ENCODE results near the gene SPEF1. TPM values are rescaled to one million over a fixed set of nuclear protein-coding genes. Genes with fewer than 3 reads are reported as not detected.

The SPEF1 gene
- total RNA-seq, 1 donor: under 0.01 TPM

- no peak for TF ChIP-seq CTCF (IDR thresholded peaks at IDR 0.05; ENCODE audit: extremely low read depth, low read depth, low read length)
- Histone ChIP-seq H3K36me3 (ENCODE audit: insufficient read depth, low read length) (peaks cover 34% of the 10 kb centered on the region), H3K4me1 (ENCODE audit: insufficient read depth, low read length) (peaks cover 7% of the 10 kb centered on the region), H3K9me3 (ENCODE audit: low read depth, low read length) (no peaks in the 10 kb centered on the region), H4K20me1 (ENCODE audit: insufficient read depth, low read length) (peaks cover 3% of the 10 kb centered on the region), H3K27me3 (ENCODE audit: insufficient read depth, low read length) (no peaks in the 10 kb centered on the region), H3K4me2 (ENCODE audit: insufficient read depth, low read length) (no peak overlapping the region), H3K4me3 (ENCODE audit: insufficient read depth, low read length) (no peak overlapping the region), H3K27ac (ENCODE audit: low read depth, low read length) (no peak overlapping the region), H3K79me2 (ENCODE audit: insufficient read depth, low read length) (peaks cover 17% of the 10 kb centered on the region), H2AFZ (ENCODE audit: low read length) (no peak overlapping the region)
- DNase-seq (ENCODE audit: insufficient read length, low spot score, missing footprints): no peak
These were observed 44.3 kb upstream of the SPEF1 start for GRCh38 chr20:3825526-3825925.

DNA sequence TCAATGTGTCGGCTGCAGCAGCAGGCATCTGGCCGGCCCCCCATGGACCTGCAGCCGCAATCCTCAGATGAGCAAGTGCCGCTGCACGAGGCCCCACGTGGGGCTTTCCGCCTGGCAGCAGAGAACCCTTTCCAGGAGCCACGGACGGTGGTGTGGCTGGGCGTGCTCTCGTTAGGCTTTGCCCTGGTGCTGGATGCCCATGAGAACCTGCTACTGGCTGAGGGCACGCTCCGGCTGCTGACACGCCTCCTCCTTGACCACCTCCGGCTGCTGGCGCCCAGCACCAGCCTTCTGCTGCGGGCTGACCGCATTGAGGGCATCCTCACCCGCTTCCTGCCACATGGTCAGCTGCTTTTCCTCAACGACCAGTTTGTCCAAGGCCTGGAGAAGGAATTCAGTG, 42.6 kb upstream of the SPEF1 start:
- no peak overlapping the region for H2AFZ ChIP-seq (ENCODE audit: low read length)
- H3K36me3 ChIP-seq (ENCODE audit: insufficient read depth, low read length): peaks cover 34% of the 10 kb centered on the region
- H3K9me3 ChIP-seq (ENCODE audit: low read depth, low read length): no peaks in the 10 kb centered on the region
- peaks cover 17% of the 10 kb centered on the region for H3K79me2 ChIP-seq (ENCODE audit: insufficient read depth, low read length)
- H3K4me1 ChIP-seq (ENCODE audit: insufficient read depth, low read length): peaks cover 12% of the 10 kb centered on the region
- H3K4me2 ChIP-seq (ENCODE audit: insufficient read depth, low read length): no peak overlapping the region
- H3K27ac ChIP-seq (ENCODE audit: low read depth, low read length): no peak overlapping the region
- no peaks in the 10 kb centered on the region for H3K27me3 ChIP-seq (ENCODE audit: insufficient read depth, low read length)
- peaks cover 3% of the 10 kb centered on the region for H4K20me1 ChIP-seq (ENCODE audit: insufficient read depth, low read length)
- no peak overlapping the region for H3K4me3 ChIP-seq (ENCODE audit: insufficient read depth, low read length)
- DNase-seq (ENCODE audit: insufficient read length, low spot score, missing footprints): no peak
- no peak for TF ChIP-seq CTCF (IDR thresholded peaks at IDR 0.05; ENCODE audit: extremely low read depth, low read depth, low read length)

- Histone ChIP-seq H3K79me2 (ENCODE audit: insufficient read depth, low read length) (peaks cover 17% of the 10 kb centered on the region), H3K9me3 (ENCODE audit: low read depth, low read length) (no peaks in the 10 kb centered on the region), H3K4me3 (ENCODE audit: insufficient read depth, low read length) (no peak overlapping the region), H3K27ac (ENCODE audit: low read depth, low read length) (peak overlapping the region; percentile 100), H3K36me3 (ENCODE audit: insufficient read depth, low read length) (peaks cover 34% of the 10 kb centered on the region), H3K4me1 (ENCODE audit: insufficient read depth, low read length) (peaks cover 18% of the 10 kb centered on the region), H4K20me1 (ENCODE audit: insufficient read depth, low read length) (peaks cover 3% of the 10 kb centered on the region), H3K4me2 (ENCODE audit: insufficient read depth, low read length) (no peak overlapping the region), H2AFZ (ENCODE audit: low read length) (no peak overlapping the region), H3K27me3 (ENCODE audit: insufficient read depth, low read length) (no peaks in the 10 kb centered on the region)
- no peak for TF ChIP-seq CTCF (IDR thresholded peaks at IDR 0.05; ENCODE audit: extremely low read depth, low read depth, low read length)
- DNase-seq (ENCODE audit: insufficient read length, low spot score, missing footprints): no peak
These were observed 40.7 kb upstream of the SPEF1 start for GRCh38 chr20:3821996-3822395.

DNA sequence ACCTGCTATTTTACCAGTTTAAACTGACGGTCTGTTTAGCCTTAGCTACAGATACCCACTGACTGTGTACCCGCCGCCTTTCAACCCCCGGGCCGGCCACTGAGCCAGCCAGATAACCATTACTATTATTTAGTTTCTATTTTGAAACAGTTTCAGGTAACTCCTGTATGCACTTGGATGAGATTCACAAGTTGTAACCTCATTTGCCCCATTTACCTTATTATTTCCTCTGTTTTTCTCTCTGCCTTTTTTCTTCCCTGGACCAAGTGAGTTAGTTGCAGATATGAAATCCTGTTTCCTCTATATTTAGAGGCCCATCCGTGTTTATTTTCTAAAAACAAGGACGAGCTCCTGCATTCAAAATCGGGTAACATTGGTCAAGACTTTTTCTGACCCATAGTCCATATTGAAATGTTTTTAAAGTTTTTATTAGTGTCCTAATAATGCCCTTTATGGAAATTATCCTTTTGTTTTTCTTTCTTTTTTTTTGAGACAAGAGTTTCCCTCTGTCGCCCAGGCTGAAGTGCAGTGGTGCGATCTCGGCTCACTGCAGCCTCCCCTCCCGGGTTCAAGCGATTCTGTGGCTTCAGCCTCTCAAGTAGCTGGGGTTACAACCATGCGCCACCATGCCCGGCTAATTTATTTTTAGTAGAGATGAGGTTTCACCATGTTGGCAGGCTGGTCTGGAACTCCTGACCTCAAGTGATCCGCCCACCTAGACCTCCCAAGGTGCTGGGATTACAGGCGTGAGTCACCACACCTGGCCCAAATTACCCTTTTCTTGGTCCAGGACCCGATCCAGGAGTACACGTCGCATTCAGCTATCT, 39.9 kb upstream of the SPEF1 start:
- H3K4me3 ChIP-seq (ENCODE audit: insufficient read depth, low read length): peak overlapping the region; percentile 98
- peak overlapping the region; percentile 96 for H3K4me2 ChIP-seq (ENCODE audit: insufficient read depth, low read length)
- peaks cover 18% of the 10 kb centered on the region for H3K4me1 ChIP-seq (ENCODE audit: insufficient read depth, low read length)
- peaks cover 3% of the 10 kb centered on the region for H4K20me1 ChIP-seq (ENCODE audit: insufficient read depth, low read length)
- peaks cover 17% of the 10 kb centered on the region for H3K79me2 ChIP-seq (ENCODE audit: insufficient read depth, low read length)
- H3K27ac ChIP-seq (ENCODE audit: low read depth, low read length): peak overlapping the region; percentile 100
- H2AFZ ChIP-seq (ENCODE audit: low read length): peak overlapping the region; percentile 93
- no peaks in the 10 kb centered on the region for H3K27me3 ChIP-seq (ENCODE audit: insufficient read depth, low read length)
- no peak for TF ChIP-seq CTCF (IDR thresholded peaks at IDR 0.05; ENCODE audit: extremely low read depth, low read depth, low read length)
- peaks cover 32% of the 10 kb centered on the region for H3K36me3 ChIP-seq (ENCODE audit: insufficient read depth, low read length)
- DNase-seq (ENCODE audit: insufficient read length, low spot score, missing footprints): no peak
- H3K9me3 ChIP-seq (ENCODE audit: low read depth, low read length): no peaks in the 10 kb centered on the region
